ENCODE data around the gene TMEM164.

Gene TMEM164

GRCh38 chrX:110001740-110002299 is 1.1 kb upstream of the TMEM164 start:
- CTCF ChIA-PET = no interaction called here
- DNase-seq (ENCODE audit: extremely low spot score) = no peak
- POLR2A ChIA-PET = interaction anchor here (1.2 to 1.5 kb wide), 3 partner anchors 11 to 13 kb away, joined by 4 to 5 read pairs (median 4); no protein-coding TSS in a partner anchor
- no peak for TF ChIP-seq PKNOX1 (IDR thresholded peaks at IDR 0.05)
- TF ChIP-seq SP1 (IDR thresholded peaks at IDR 0.05) = no peak
- TF ChIP-seq ARNT (IDR thresholded peaks at IDR 0.05) = no peak
- TF ChIP-seq NFRKB (IDR thresholded peaks at IDR 0.05) = no peak

- DNase-seq (ENCODE audit: extremely low spot score) = no peak
- POLR2A ChIA-PET = interaction anchor here (0.6 to 1.5 kb wide), 7 partner anchors 12 to 407 kb away, joined by 3 to 5 read pairs (median 3); no protein-coding TSS in a partner anchor
- TF ChIP-seq ZNF384 (IDR thresholded peaks at IDR 0.05) (peak; percentile 83), TARDBP (IDR thresholded peaks at IDR 0.05) (no peak), HDGF (IDR thresholded peaks at IDR 0.05; ENCODE audit: borderline replicate concordance) (no peak), L3MBTL2 (conservative IDR thresholded peaks at IDR 0.05) (peak; percentile 79)
- CTCF ChIA-PET = no interaction called here
Measured at GRCh38 chrX:110003167-110004156, 548 bp downstream of the TMEM164 start.

- CTCF ChIA-PET = interaction anchor here (0.5 kb wide), 1 partner anchor 54 kb away, joined by 3 read pairs; no protein-coding TSS in a partner anchor
- TF ChIP-seq LEF1 (IDR thresholded peaks at IDR 0.05; ENCODE audit: borderline replicate concordance) (no peak), FOXM1 (IDR thresholded peaks at IDR 0.05; ENCODE audit: borderline replicate concordance) (no peak), ARNT (IDR thresholded peaks at IDR 0.05) (no peak), FOXK2 (IDR thresholded peaks at IDR 0.05) (no peak), BHLHE40 (IDR thresholded peaks at IDR 0.05; ENCODE audit: borderline replicate concordance) (no peak), TARDBP (IDR thresholded peaks at IDR 0.05) (no peak), PKNOX1 (IDR thresholded peaks at IDR 0.05) (no peak), HDGF (IDR thresholded peaks at IDR 0.05; ENCODE audit: borderline replicate concordance) (no peak), CTBP1 (IDR thresholded peaks at IDR 0.05; ENCODE audit: borderline replicate concordance) (no peak), FOXA1 (IDR thresholded peaks at IDR 0.05) (no peak), SUZ12 (IDR thresholded peaks at IDR 0.05) (no peak), SP1 (IDR thresholded peaks at IDR 0.05) (no peak), ELF4 (IDR thresholded peaks at IDR 0.05) (no peak), NFRKB (IDR thresholded peaks at IDR 0.05) (no peak), L3MBTL2 (conservative IDR thresholded peaks at IDR 0.05) (no peak), ZNF384 (IDR thresholded peaks at IDR 0.05) (no peak)
- POLR2A ChIA-PET = interaction anchor here (1.0 kb wide), 1 partner anchor 23 kb away, joined by 3 read pairs; no protein-coding TSS in a partner anchor
- no peak for DNase-seq (ENCODE audit: extremely low spot score)
Measured at GRCh38 chrX:110004215-110004614, 1.3 kb downstream of the TMEM164 start.

GRCh38 chrX:110004731-110005369 is 1.9 kb downstream of the TMEM164 start:
- POLR2A ChIA-PET = no interaction called here

GRCh38 chrX:110006161-110006560 is 3.2 kb downstream of the TMEM164 start:
- CTCF ChIA-PET = interaction anchor here (1.0 kb wide), 1 partner anchor 9 kb away, joined by 3 read pairs; no protein-coding TSS in a partner anchor
- TF ChIP-seq SUZ12 (IDR thresholded peaks at IDR 0.05) (no peak), HDGF (IDR thresholded peaks at IDR 0.05; ENCODE audit: borderline replicate concordance) (no peak), FOXK2 (IDR thresholded peaks at IDR 0.05) (no peak), NFRKB (IDR thresholded peaks at IDR 0.05) (no peak), CTBP1 (IDR thresholded peaks at IDR 0.05; ENCODE audit: borderline replicate concordance) (no peak), SP1 (IDR thresholded peaks at IDR 0.05) (no peak), TARDBP (IDR thresholded peaks at IDR 0.05) (no peak)
- POLR2A ChIA-PET = no interaction called here
- no peak for DNase-seq (ENCODE audit: extremely low spot score)

More at GRCh38 chrX:110004731-110005369, 1.9 kb downstream of the TMEM164 start:
- no peak for DNase-seq (ENCODE audit: extremely low spot score)
- CTCF ChIA-PET = interaction anchor here (0.5 kb wide), 1 partner anchor 53 kb away, joined by 3 read pairs; no protein-coding TSS in a partner anchor
- no peak for TF ChIP-seq LEF1 (IDR thresholded peaks at IDR 0.05; ENCODE audit: borderline replicate concordance)
- TF ChIP-seq ELF4 (IDR thresholded peaks at IDR 0.05) = no peak
- no peak for TF ChIP-seq L3MBTL2 (conservative IDR thresholded peaks at IDR 0.05)
- no peak for TF ChIP-seq CTBP1 (IDR thresholded peaks at IDR 0.05; ENCODE audit: borderline replicate concordance)
- no peak for TF ChIP-seq TARDBP (IDR thresholded peaks at IDR 0.05)
- no peak for TF ChIP-seq ZNF384 (IDR thresholded peaks at IDR 0.05)
- no peak for TF ChIP-seq NFRKB (IDR thresholded peaks at IDR 0.05)
- no peak for TF ChIP-seq FOXA1 (IDR thresholded peaks at IDR 0.05)
- no peak for TF ChIP-seq BHLHE40 (IDR thresholded peaks at IDR 0.05; ENCODE audit: borderline replicate concordance)
- no peak for TF ChIP-seq PKNOX1 (IDR thresholded peaks at IDR 0.05)
- no peak for TF ChIP-seq ARNT (IDR thresholded peaks at IDR 0.05)
- no peak for TF ChIP-seq FOXM1 (IDR thresholded peaks at IDR 0.05; ENCODE audit: borderline replicate concordance)
- TF ChIP-seq SUZ12 (IDR thresholded peaks at IDR 0.05) = no peak
- TF ChIP-seq SP1 (IDR thresholded peaks at IDR 0.05) = no peak
- no peak for TF ChIP-seq FOXK2 (IDR thresholded peaks at IDR 0.05)
- TF ChIP-seq HDGF (IDR thresholded peaks at IDR 0.05; ENCODE audit: borderline replicate concordance) = no peak

Measured in HEK293T (cell line).